ENCODE data around the gene RGS7. TPM values are rescaled to one million over a fixed set of nuclear protein-coding genes. Genes with fewer than 3 reads are reported as not detected.

The RGS7 gene
- total RNA-seq, 1 experiment from 2014 or later, result 0.10 TPM

DNA sequence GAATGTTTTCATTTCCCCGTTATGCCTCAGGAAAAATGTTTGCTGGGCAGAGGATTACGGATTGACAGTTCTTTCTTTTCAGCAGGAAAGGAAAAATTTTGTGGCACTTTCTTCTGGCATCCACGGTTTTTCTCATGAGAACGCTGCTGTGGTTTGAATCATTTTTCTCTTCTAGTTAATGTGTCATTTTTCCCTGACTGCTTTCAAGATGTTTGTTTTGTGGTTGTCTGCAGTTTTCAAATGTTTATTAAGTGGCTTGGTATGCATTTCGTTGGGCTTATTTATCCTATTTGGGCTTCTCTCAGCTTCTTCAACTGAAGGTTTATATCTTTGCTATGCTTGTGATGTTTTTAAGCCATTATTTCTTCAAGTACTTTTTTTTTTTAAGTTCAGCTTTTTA is 359.0 kb downstream of the RGS7 start:
- POLR2A ChIA-PET, result no interaction called here
- no peaks in the 10 kb centered on the region for H3K36me3 ChIP-seq (ENCODE audit: control insufficient read depth, insufficient read depth, low read length)
- no peaks in the 10 kb centered on the region for H3K4me1 ChIP-seq (ENCODE audit: control insufficient read depth, insufficient read depth, low read length)
- ATAC-seq (no peak), DNase-seq (ENCODE audit: low read depth, low spot score) (no peak)
- CTCF ChIA-PET, result no interaction called here
- no peak overlapping the region for H3K4me3 ChIP-seq (ENCODE audit: low read depth in 2 of 2, low read length in 2 of 2)
- BruUV-seq (replicated peaks), result no TSS peak
- intact Hi-C loops (cut with micrococcal nuclease; ENCODE audit: unreplicated experiment), result no loop called here
- H3K27me3 ChIP-seq (ENCODE audit: control insufficient read depth, insufficient read depth, low read length), result no peaks in the 10 kb centered on the region; the same call in 1 of the 2 replicates
- H3K27ac ChIP-seq (ENCODE audit: low read length), result no peak overlapping the region
- no peaks in the 10 kb centered on the region for H3K9me3 ChIP-seq (ENCODE audit: control insufficient read depth, insufficient read depth, low read depth, low read length)
- in situ Hi-C loops (cut with HindIII; ENCODE audit: low pct_unique_long_range_greater_than_20kb, low sequenced_read_pairs), result no loop called here
- no peak for TF ChIP-seq TCF7L2 (IDR thresholded peaks at IDR 0.05; ENCODE audit: low read depth, low read length)
- TF ChIP-seq, protein P1, sequence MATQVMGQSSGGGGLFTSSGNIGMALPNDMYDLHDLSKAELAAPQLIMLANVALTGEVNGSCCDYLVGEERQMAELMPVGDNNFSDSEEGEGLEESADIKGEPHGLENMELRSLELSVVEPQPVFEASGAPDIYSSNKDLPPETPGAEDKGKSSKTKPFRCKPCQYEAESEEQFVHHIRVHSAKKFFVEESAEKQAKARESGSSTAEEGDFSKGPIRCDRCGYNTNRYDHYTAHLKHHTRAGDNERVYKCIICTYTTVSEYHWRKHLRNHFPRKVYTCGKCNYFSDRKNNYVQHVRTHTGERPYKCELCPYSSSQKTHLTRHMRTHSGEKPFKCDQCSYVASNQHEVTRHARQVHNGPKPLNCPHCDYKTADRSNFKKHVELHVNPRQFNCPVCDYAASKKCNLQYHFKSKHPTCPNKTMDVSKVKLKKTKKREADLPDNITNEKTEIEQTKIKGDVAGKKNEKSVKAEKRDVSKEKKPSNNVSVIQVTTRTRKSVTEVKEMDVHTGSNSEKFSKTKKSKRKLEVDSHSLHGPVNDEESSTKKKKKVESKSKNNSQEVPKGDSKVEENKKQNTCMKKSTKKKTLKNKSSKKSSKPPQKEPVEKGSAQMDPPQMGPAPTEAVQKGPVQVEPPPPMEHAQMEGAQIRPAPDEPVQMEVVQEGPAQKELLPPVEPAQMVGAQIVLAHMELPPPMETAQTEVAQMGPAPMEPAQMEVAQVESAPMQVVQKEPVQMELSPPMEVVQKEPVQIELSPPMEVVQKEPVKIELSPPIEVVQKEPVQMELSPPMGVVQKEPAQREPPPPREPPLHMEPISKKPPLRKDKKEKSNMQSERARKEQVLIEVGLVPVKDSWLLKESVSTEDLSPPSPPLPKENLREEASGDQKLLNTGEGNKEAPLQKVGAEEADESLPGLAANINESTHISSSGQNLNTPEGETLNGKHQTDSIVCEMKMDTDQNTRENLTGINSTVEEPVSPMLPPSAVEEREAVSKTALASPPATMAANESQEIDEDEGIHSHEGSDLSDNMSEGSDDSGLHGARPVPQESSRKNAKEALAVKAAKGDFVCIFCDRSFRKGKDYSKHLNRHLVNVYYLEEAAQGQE (IDR thresholded peaks at IDR 0.05; ENCODE audit: insufficient read depth in 1 of 2, low read depth in 2 of 2, low read length in 1 of 2), result no peak
- no peak for TF ChIP-seq SIN3A (IDR thresholded peaks at IDR 0.05; ENCODE audit: borderline replicate concordance, insufficient read depth, low read depth, low read length)
- TF ChIP-seq, protein P2, sequence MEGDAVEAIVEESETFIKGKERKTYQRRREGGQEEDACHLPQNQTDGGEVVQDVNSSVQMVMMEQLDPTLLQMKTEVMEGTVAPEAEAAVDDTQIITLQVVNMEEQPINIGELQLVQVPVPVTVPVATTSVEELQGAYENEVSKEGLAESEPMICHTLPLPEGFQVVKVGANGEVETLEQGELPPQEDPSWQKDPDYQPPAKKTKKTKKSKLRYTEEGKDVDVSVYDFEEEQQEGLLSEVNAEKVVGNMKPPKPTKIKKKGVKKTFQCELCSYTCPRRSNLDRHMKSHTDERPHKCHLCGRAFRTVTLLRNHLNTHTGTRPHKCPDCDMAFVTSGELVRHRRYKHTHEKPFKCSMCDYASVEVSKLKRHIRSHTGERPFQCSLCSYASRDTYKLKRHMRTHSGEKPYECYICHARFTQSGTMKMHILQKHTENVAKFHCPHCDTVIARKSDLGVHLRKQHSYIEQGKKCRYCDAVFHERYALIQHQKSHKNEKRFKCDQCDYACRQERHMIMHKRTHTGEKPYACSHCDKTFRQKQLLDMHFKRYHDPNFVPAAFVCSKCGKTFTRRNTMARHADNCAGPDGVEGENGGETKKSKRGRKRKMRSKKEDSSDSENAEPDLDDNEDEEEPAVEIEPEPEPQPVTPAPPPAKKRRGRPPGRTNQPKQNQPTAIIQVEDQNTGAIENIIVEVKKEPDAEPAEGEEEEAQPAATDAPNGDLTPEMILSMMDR (IDR thresholded peaks at IDR 0.05), result no peak
- TF ChIP-seq POLR2AphosphoS5 (IDR thresholded peaks at IDR 0.05; ENCODE audit: low read depth, low read length), result no peak

DNA sequence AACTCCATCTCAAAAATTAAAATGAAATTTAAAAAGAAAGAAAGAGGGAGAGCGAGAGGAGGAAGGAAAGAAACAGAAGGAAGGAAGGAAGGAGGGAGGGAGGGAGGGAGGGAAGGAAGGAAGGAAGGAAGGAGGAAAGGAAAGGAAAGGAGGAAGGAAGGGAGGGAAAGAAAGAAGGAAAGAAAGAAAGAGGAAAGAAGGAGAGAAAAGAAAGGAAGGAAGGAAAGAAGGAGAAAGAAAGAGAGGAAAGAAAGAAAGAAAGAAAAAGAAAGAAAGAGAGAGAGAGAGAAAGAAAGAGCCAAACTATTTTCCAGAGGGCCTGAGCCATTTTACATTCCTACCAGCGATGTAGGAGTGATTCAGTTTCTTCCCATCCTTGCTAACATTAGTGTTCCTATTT is 364.0 kb downstream of the RGS7 start:
- no peaks in the 10 kb centered on the region for H3K36me3 ChIP-seq (ENCODE audit: control insufficient read depth, insufficient read depth, low read length)
- no peak overlapping the region for H3K4me3 ChIP-seq (ENCODE audit: low read depth in 2 of 2, low read length in 2 of 2)
- TF ChIP-seq POLR2AphosphoS5 (IDR thresholded peaks at IDR 0.05; ENCODE audit: low read depth, low read length), result no peak
- TF ChIP-seq, protein P1 (IDR thresholded peaks at IDR 0.05; ENCODE audit: insufficient read depth in 1 of 2, low read depth in 2 of 2, low read length in 1 of 2), result no peak
- TF ChIP-seq, protein P2 (IDR thresholded peaks at IDR 0.05), result no peak
- no peak for TF ChIP-seq TCF7L2 (IDR thresholded peaks at IDR 0.05; ENCODE audit: low read depth, low read length)
- no peak for TF ChIP-seq SIN3A (IDR thresholded peaks at IDR 0.05; ENCODE audit: borderline replicate concordance, insufficient read depth, low read depth, low read length)
- CTCF ChIA-PET, result no interaction called here
- H3K4me1 ChIP-seq (ENCODE audit: control insufficient read depth, insufficient read depth, low read length), result no peaks in the 10 kb centered on the region
- BruUV-seq (replicated peaks), result no TSS peak
- no peak overlapping the region for H3K27ac ChIP-seq (ENCODE audit: low read length)
- no peaks in the 10 kb centered on the region; the same call in 1 of the 2 replicates for H3K27me3 ChIP-seq (ENCODE audit: control insufficient read depth, insufficient read depth, low read length)
- POLR2A ChIA-PET, result no interaction called here
- no peak for ATAC-seq
- DNase-seq (ENCODE audit: low read depth, low spot score), result no peak
- in situ Hi-C loops (cut with HindIII; ENCODE audit: low pct_unique_long_range_greater_than_20kb, low sequenced_read_pairs), result no loop called here
- intact Hi-C loops (cut with micrococcal nuclease; ENCODE audit: unreplicated experiment), result no loop called here
- H3K9me3 ChIP-seq (ENCODE audit: control insufficient read depth, insufficient read depth, low read depth, low read length), result no peaks in the 10 kb centered on the region
